ENCODE measurements around the gene CHRNA4.

DNA sequence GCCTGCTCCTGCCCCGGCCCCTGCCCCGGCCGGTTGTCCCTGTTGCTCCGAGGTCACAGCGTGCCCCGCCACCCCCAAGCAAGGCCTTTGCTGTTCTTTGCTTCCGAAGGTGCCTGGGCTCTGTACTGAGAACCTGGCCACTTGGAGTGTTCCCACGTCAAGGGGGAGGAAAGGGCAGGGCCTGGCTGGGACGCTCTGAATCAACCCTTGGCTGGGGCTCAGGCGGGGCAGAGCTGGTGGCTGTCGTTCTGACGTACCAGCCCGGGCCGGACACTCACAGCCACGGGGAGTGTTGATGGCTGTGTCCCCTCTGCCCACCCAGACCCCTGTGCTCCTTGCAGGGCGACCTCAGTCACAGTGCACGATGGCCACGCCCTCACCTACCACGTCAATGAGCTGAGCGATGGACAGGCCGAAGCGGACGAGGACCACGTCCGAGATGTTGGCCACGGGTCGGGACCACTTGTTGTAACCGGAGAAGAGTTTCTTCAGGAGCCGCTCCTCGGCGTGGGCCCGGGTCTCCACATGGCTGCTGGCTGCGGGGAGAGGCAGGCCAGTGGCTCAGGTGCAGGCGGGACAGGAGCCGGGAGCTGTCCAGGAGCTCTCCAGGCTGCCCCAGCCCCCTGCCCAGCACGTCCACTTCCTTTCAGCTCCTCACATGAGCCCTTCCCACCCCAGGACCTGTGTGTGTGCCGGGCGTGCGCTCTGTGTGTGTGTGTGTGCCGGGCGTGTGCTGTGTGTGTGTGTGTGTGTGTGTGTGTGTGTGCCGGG is 1.8 kb downstream of the CHRNA4 start:
- TF ChIP-seq, protein P1, sequence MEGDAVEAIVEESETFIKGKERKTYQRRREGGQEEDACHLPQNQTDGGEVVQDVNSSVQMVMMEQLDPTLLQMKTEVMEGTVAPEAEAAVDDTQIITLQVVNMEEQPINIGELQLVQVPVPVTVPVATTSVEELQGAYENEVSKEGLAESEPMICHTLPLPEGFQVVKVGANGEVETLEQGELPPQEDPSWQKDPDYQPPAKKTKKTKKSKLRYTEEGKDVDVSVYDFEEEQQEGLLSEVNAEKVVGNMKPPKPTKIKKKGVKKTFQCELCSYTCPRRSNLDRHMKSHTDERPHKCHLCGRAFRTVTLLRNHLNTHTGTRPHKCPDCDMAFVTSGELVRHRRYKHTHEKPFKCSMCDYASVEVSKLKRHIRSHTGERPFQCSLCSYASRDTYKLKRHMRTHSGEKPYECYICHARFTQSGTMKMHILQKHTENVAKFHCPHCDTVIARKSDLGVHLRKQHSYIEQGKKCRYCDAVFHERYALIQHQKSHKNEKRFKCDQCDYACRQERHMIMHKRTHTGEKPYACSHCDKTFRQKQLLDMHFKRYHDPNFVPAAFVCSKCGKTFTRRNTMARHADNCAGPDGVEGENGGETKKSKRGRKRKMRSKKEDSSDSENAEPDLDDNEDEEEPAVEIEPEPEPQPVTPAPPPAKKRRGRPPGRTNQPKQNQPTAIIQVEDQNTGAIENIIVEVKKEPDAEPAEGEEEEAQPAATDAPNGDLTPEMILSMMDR (IDR thresholded peaks at IDR 0.05): no peak
- no peak for TF ChIP-seq POLR2A (IDR thresholded peaks at IDR 0.05)
